GM10266 (cell line): ENCODE data around the gene NPTN.

Source experiments
- DNase-seq: peaks from one replicate; pipeline ENCODE4 v3.0.0; 2012; ENCODE audit errors: extremely low spot score
- TF ChIP-seq, protein P1 (sequence below): IDR thresholded peaks from 2 replicates; pipeline ENCODE4 v1.5.1; 2012; ENCODE audit warnings: mild to moderate bottlenecking, low read depth; ENCODE audit not compliant: control insufficient read depth, insufficient read depth; ENCODE audit errors: missing control alignments

Gene NPTN

DNA sequence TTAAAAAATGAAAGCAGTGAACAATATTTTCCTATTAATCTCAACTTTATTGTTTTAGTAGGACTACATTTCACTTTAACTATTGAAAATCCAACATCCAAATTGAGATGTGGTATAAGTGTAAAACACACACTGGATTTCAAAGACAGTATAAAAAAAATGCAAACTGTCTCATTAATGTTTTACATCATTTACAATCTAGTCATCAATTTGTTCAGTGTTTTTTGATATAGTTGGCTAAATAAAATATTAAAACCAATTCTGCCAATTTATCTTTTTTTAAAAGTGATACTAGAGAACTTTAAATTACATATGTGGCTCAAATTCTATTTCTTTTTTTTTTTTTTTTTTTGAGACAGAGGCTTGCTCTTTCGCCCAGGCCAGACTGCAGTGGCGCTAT lies 95.1 kb downstream of the NPTN start:
- no peak for DNase-seq
- TF ChIP-seq, protein P1, sequence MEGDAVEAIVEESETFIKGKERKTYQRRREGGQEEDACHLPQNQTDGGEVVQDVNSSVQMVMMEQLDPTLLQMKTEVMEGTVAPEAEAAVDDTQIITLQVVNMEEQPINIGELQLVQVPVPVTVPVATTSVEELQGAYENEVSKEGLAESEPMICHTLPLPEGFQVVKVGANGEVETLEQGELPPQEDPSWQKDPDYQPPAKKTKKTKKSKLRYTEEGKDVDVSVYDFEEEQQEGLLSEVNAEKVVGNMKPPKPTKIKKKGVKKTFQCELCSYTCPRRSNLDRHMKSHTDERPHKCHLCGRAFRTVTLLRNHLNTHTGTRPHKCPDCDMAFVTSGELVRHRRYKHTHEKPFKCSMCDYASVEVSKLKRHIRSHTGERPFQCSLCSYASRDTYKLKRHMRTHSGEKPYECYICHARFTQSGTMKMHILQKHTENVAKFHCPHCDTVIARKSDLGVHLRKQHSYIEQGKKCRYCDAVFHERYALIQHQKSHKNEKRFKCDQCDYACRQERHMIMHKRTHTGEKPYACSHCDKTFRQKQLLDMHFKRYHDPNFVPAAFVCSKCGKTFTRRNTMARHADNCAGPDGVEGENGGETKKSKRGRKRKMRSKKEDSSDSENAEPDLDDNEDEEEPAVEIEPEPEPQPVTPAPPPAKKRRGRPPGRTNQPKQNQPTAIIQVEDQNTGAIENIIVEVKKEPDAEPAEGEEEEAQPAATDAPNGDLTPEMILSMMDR = no peak

DNA sequence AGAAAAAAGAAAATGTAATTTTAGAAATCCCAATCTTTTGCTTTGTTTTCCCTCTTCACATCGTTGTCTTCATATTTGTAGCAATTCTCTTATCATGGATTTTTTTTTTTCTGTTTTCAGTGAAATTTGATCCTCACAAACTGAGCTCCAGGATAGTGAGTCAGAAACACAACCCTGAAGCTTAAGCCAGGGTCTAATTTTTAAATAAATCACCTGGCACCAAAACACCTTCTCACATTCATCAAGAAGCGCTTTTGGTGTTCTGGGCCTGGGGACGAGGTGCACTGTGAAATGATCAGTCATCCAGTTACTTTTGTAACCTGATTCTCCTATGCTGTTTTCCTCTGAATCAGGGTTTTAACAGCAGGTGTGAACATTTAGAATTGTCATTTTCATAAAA lies 102.5 kb downstream of the NPTN start:
- TF ChIP-seq, protein P1 = no peak
- no peak for DNase-seq

DNA sequence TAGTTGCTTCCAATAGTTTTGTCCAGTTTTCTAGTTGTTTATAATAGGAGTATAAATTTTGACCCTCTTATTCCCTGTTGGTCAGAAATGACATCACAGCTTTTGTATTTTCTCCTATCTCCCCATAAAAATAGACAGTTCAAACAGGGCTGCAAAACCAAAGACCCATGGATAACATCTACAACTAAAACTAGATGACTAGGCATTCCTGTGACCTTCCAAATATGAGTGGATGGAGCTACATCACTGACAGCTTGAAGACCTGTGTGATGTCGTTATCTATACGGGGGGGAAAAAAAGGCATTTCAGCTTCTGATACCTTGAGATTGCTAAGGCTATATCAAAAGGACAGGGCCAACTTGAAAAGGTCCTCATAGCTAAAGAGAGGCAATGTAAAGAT lies 105.6 kb downstream of the NPTN start:
- TF ChIP-seq, protein P1 = no peak
- no peak for DNase-seq

DNA sequence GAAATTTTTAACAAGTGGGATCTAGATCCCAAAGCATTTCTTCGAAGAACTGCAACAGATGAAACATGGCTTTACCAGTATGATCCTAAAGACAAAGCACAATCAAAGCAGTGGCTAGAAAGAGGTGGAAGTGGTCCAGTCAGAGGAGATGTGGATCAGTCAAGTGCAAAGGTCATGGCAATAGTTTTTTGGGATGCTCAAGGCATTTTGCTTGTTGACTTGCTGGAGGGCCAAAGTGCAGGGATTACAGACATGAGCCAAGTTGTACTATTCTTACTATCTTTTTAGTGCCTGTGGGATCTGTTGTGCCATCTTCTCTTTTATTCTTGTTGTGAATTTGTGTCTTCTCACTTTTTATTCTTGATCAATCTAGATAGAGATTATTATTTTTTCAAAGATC lies 108.3 kb downstream of the NPTN start:
- TF ChIP-seq, protein P1 = no peak
- DNase-seq = no peak

DNA sequence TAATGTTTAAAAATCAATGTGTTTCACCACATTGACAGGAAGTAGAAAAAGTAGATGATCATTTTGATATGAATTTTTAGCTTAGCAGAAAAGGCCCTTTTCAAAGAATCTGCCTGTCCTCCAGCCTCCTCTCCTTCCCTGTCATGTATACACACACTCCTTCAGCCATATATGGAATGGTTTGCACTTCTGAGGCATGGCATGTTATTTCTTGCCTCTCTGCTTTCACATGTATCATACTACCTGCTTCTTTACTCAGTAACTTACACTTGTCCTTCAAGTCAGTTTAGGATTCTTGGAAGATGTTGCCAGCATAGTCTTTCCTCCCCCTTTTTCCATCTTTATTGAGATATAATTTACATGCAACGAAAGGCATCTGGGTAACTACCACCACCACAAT lies 111.2 kb downstream of the NPTN start:
- no peak for DNase-seq
- TF ChIP-seq, protein P1 = no peak

DNA sequence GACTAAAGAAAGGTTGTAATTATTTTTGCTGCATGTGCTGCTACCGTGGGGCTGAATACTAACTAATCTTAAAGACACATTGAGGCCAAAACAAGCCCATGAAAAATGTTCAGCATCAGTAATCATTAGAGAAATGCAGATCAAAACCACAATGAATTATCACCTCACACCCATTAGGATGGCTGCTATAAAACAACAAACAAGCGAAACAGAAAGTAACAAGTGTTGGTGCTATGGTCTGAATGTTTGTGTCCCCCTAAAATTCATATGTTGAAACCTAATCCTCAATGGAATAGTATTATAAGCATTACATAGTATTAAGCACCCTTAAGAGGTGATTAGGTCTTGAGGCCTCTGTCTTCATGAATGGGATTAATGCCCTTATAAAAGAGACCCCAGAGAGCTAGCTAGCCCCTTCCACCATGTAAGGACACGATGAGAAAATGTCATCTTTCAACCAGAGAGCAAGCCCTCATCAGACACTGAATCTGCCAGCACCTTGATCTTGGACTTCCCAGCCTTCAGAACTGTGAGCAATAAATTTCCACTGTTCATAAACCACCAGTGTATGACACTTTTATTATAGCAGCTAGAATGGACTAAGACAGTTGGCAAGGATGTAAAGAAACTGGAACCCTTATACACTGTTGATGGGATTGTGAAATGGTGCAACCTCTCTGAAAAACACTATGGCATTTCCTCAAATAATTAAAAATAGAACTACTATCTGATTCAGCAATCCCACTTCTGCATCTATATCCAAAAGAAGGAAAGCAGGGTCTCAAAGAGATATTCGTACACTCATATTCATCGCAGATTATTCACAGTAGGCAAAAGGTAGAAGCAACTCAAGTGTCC lies 114.1 kb downstream of the NPTN start:
- TF ChIP-seq, protein P1 = no peak

DNA sequence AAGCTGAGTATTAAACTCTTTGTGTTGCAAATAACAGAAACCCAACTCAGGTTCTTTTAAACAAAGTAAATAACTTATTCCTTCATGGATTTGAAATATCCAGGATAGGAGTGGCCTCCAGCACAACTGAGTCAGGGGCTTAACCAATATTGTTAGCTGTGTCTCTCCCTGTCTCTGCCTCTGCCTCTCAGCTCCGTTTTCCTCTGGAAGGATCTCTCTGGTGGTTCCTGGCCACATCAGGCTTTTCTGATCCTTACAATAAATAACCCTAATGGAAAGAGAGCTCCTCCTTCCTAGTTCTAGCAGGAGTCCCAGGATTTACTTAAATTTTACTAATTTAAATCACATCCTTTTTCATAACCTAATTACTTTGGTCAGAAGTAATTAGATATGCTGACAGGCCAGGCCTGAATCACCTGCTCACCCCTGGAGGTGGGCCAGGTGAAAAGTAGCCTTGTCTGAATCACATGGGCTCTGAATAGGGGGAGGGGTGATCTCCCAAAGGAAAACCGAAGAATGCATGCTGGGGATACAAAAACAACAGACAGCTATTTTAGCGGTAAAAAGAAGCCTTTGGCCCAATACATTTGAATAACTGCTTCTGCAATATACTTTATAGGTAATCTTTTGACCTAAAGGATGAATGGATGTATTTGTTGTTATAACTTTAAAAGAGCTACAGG lies 114.9 kb downstream of the NPTN start:
- TF ChIP-seq, protein P1 = no peak
- no peak for DNase-seq

More for the DNA sequence above, 114.1 kb downstream of the NPTN start:
- DNase-seq = no peak
